ENCODE data around the gene NCAPG.

The NCAPG gene

GRCh38 chr4:17877661-17878060, 66.9 kb downstream of the NCAPG start:
- no peak for DNase-seq (ENCODE audit: low read depth)

GRCh38 chr4:17884063-17884462, 73.3 kb downstream of the NCAPG start:
- DNase-seq (ENCODE audit: low read depth), result no peak

- no peak for DNase-seq (ENCODE audit: low read depth)
Observed at GRCh38 chr4:17884511-17884910, 73.7 kb downstream of the NCAPG start.

- no peak for DNase-seq (ENCODE audit: low read depth)
Observed at GRCh38 chr4:17889692-17890091, 78.9 kb downstream of the NCAPG start.

GRCh38 chr4:17894421-17894820, 83.6 kb downstream of the NCAPG start:
- DNase-seq (ENCODE audit: low read depth), result no peak

All from CMK (cell line).